ENCODE measurements around the gene XPR1.

GRCh38 chr1:180921891-180922630 lies 290.2 kb downstream of the XPR1 start:
- TF ChIP-seq CTCF (IDR thresholded peaks at IDR 0.05; ENCODE audit: insufficient read depth, low read length, poor library complexity, severe bottlenecking) (no peak), EZH2phosphoT487 (conservative IDR thresholded peaks at IDR 0.05; ENCODE audit: low read length) (no peak)
